CD4-positive, alpha-beta T cell treated with Interleukin-17A for 4 hours (primary cell): ENCODE measurements around the gene DYNLT4.
"Not testable (repeated sequence)": the region's sequence is repeated elsewhere in the genome, so short reads cannot be mapped to it uniquely, and the experiment has no call there.

Experiments used
- DNase-seq: peaks from one replicate; pipeline ENCODE4 v3.0.0-alpha.2; 2020; ENCODE audit warnings: mixed read lengths

DYNLT4 gene

DNA sequence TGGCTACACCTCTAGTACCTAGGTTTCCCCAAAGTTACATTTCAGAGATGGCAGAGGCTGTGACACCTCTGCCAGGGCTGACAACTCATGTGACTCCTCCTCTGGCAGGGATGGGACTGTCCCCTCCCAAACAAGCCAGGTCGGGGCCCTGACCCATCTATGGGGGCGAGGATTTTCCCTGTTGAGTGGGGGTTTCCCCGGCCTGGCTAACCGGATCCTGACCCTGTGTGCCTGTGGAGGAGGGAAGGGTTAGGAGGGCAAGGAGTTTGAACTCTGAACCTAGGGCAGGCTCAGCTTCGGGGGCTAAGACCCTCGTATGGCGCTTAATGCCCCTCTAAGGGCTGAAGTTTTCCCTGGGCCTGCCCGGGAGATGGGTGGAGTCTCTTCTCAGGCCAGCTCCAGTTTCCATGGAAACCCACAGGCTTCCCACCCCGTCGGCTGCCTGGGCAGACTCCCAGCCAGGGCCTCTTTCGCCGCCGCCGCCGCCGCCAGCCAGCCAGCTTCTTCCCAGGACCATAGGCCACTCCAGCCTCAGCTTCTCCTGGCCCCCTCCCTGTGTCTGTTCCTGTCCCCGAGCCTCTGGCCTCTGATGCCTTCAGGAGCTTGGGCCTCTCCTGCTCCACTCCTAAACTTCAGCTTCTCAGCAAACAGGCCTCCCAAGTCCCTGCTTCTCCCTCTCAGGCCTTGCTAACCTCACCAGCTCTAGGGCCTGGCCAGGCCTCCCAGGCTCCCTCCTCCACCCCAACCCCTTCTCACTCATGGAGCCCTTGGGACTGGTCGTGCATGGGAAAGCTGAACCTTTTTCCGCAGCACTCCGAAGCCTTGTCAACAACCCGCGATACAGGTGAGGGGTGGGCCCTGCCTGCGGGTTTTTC lies 1.1 kb upstream of the DYNLT4 start, which contains the start of gene BTBD19:
Gene BTBD19 (plus strand): TSS at position 461 of the 875 bp plus-strand sequence. CDS start 298 bp downstream, at position 759.
- peak; percentile 37 for DNase-seq

DNA sequence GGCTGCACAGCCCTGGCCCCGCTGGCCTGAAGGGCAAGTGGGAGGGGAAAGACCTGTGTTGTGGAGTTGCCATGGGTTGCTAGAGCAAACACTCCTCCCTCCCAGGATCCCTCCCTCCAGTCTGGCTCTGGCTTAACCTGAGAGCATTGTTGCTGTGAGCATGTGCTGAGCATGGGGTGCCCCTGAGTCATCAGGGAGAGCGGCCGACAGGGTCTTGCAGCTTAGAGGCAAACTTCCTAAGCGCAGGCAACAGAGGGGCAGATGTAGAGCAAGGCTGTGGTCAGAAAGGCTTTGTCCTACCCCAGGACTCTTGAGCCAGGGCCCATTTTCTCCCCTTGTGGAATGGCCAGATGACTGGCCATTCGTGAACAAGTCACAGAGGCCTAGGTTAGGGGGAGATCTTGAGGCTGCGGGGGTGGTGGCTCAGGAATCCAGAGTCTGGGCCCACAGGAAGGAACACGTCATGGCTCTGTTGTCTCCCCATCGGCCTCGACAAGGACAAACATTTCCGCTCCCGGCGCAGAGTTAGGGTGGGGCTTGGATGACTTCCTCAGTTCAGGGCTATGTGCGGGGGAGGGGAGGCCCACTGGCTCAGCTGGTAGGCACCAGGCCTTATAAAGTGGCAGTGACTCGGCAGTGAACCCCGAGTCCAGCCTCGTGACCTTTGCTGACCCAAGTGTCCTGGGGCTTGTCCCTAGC lies 362 bp upstream of the DYNLT4 start:
- DNase-seq: peak; percentile 97

DNA sequence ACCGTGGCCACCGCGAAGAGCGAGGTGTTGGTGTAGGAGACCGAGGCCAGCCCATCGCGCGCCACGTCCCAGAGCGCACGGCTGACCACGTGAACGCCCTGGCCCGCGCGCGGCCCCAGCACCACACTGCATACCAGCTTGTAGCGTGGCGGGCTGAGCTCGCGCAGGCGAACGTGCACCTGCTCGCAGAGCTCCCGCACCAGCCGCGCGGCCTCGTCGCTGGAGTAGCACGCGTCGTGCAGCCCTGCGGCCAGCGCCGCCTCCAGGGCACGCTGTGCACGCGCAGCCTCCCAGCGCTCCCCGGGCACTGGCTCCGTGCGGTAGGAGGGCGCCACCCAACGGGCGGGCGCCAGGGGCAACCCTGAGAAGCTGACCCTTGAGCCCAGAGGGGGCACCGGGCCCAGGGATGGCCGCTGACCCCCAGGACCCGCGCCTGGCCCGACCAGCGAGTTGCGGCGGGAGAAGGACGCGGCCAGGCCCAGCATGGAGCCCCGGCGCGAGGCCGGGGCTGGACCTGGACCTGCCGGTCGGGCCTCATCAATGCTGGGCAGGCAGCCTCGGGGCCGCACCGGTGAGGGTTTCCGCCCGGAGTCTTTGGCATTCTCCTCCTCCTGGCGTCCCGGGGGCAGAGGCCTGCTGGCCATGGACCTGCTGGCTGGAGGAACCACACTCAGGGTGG lies 987 bp downstream of the DYNLT4 start:
- DNase-seq: peak; percentile 18

DNA sequence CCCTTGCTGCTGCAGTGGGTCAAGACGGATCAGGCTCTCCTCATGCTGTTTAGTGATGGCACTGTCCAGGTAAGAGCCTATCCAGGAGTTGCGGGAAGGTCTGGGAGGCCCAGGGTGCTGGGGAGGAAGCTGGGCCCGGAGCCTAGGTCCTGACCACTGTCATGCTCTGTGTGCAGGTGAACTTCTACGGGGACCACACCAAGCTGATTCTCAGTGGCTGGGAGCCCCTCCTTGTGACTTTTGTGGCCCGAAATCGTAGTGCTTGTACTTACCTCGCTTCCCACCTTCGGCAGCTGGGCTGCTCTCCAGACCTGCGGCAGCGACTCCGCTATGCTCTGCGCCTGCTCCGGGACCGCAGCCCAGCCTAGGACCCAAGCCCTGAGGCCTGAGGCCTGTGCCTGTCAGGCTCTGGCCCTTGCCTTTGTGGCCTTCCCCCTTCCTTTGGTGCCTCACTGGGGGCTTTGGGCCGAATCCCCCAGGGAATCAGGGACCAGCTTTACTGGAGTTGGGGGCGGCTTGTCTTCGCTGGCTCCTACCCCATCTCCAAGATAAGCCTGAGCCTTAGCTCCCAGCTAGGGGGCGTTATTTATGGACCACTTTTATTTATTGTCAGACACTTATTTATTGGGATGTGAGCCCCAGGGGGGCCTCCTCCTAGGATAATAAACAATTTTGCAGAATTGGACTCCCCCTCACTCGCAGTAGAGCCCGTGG lies 1.7 kb downstream of the DYNLT4 start:
- DNase-seq: no peak

DNA sequence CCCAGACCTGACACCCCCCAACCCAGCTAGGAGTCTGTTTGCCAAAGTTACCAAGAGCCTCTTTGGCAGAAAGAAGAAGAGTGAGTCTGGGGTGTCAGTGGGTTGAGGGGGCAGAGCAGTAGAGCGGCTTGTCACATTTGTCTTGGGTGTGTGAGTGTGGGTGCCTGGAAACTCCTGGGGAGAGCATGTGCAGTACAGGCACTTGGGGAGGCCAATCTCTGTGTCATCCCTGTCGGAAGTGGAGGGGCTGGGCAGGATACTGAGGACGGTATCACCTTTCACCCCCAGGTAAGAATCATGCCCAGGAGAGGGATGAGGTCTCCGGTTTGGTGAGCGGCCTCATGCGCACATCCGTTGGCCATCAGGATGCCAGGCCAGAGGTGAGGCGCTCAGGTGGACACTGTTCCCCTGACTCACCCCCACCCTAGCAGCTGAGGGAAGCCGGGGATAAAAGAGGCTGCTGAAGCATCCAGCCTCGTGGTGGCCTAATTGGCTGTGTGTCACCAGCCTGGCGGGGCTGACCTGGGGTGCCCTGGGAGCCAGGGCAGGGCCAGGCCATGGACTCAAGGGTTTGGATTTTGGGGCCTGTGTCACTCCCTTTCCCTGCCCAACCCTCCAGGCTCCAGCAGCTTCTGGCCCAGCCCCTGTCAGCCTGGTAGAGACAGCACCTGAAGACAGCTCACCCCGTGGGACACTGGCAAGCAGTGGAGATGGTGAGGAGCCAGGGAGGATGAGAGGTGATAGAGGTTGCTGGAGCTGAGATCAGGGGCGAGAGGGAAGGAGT lies 3.6 kb downstream of the DYNLT4 start:
- no peak for DNase-seq

DNA sequence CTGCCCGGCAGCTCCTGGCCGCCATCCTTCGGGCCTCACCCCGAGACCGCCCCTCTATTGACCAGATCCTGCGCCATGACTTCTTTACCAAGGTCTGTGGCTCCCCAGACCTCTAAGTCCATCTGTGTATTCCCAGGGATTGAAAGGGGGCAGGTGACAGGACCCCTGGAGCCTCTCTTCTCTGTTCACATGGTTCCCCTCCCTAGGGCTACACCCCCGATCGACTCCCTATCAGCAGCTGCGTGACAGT lies 4.2 kb downstream of the DYNLT4 start:
- DNase-seq: no peak

DNA sequence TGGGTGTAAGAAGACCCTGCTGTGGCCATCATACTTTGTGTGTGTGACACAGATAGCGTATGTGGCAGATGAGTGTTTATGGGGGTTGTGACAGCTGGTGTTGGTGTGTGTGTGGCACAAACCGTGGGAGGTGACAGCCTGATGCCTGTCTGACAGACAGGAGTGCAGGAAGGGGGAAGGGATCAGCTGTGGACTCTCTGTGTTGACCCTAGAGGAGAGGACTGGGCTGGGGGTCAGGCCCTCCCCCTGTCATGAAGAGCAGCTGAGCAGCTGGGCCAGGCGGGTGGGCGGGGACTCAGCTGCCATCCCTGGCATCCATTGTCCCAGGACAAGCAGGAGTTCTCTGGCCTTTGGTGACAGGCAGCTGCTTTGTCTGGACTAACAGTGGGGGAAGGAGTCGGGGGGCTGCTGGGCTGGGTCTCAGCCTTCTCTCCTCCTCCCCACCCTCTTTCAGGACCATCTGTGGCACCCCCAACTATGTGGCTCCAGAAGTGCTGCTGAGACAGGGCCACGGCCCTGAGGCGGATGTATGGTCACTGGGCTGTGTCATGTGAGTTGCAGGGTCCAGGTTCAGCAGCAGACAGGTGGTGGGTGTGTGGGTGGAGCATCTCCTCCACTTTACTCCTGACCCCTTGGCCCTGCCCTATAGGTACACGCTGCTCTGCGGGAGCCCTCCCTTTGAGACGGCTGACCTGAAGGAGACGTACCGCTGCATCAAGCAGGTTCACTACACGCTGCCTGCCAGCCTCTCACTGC lies 4.7 kb downstream of the DYNLT4 start:
- peak; percentile 24 for DNase-seq

DNA sequence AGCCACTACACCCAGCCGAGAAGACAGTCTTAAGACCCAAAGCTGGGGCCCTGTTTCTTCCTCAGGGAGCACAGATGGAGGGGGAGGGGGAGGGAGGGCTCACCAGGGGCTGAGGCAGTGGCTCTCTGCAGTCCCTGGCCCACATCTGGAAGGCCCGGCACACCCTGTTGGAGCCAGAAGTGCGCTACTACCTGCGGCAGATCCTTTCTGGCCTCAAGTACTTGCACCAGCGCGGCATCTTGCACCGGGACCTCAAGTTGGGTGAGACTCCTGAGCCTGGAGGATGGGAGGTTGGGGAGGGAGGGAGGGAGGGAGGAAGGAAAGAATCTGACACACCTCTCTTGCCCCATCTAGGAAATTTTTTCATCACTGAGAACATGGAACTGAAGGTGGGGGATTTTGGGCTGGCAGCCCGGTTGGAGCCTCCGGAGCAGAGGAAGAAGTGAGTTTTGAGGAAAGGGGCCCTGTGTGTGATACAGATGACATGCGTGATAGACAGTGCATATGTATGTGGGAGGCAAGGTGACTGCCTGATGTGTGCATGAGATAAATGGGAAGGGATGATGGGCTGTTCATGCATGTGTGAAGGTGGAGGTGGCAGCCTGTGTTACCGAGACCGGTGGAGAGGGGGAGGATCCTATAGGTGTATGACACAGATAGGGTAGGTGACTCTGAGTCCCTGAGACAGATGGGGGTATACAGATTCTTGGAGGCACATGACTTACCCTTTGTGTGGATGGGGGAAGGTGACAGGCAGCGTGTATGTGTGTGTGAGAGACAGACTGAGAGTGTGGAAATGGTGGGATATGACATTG lies 5.5 kb downstream of the DYNLT4 start:
- peak; percentile 53 for DNase-seq

DNA sequence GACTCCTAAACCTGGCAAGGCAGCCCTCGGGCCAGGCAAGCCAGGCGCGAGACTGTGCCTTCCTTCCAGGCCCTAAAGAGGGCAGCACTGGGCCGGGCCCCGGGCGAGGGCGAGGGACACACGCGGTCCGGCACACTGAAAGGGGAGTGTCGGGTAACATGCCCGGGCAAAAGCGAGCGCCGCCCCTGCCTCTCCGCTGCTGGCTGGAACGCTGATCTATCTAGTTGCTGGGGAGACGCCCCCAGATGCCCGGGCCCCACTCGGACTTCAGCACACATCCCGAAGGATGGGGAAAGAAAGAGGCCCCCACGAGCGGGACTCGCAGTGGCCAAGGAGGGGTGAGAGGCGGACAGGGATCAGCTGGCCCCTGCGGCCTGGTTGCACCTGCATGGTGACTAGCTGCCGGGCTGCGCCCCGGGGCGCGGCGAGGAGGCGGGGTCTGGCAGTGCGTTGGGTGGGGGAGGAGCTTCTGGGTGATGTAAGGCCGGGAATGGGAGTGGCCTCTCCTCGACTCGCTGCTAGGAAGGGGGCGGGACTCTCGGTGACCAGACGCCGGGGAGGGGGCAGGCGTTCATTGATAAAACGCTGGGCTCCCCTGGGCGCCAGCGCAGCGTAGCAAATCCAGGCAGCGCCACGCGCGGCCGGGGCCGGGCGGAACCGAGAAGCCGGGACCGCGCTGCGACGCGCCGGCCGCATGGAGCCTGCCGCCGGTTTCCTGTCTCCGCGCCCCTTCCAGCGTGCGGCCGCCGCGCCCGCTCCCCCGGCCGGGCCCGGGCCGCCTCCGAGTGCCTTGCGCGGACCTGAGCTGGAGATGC lies 7.2 kb downstream of the DYNLT4 start, which contains the start of gene PLK3:
Gene PLK3 (plus strand): TSS at position 608 of the 815 bp plus-strand sequence. CDS start 87 bp downstream, at position 695.
- DNase-seq: peak; percentile 99

DNA sequence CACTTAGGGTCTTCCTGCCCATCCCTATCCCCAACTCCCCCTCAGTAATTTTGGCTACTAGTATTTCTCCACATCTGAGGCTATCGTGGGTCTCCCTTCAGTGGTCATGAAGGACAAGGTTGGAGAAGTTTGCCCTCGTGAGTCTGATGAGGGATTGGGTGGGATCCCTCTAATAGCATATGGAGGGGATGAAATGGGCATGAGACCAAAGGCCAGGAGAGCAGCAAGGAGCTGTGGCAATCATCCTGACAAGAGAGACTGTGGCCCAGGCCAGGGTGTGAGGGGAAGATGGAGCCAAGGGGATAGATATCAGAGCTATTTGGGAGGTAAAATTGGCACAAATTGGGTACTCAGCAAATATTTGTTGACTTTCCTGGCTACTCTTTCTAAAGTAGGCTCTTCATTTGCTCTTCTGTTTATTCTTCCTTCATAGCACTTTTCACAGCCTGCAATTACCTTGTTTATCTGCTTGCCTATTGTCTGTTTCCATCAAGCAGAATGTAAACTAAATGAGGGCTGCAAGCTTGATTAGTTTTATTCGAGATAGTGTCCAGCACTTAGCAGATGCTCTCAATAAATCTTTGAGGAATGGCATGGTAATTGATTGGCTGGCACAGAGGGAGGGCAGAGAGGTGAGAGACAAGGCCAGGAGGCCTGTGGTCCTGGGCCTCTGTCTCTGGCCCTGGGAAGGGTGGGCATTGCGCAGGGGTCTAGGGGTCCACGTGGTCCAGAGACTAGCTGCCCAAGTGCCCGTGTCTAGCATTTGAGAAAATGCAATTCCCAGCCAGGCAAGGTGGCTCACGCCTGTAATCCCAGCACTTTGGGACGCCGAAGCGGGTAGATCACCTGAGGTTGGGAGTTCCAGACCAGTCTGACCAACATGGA lies 8.4 kb downstream of the DYNLT4 start:
- no peak for DNase-seq

DNA sequence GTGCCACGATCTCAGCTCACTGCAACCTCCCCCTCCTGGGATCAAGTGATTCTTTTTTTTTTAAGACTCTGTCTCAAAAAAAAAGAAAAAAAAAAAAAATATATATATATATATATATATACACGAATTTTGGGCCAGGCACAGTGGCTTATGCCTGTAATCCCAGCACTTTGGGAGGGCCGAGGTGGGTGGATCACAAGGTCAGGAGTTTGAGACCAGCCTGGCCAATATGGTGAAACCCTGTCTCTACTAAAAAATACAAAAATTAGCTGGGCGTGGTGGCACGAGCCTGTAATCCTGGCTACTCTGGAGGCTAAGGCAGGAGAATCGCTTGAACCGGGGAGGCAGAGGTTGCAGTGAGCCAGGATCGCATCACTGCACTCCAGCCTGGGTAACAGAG lies 9.3 kb downstream of the DYNLT4 start:
- DNase-seq: not testable (repeated sequence)

DNA sequence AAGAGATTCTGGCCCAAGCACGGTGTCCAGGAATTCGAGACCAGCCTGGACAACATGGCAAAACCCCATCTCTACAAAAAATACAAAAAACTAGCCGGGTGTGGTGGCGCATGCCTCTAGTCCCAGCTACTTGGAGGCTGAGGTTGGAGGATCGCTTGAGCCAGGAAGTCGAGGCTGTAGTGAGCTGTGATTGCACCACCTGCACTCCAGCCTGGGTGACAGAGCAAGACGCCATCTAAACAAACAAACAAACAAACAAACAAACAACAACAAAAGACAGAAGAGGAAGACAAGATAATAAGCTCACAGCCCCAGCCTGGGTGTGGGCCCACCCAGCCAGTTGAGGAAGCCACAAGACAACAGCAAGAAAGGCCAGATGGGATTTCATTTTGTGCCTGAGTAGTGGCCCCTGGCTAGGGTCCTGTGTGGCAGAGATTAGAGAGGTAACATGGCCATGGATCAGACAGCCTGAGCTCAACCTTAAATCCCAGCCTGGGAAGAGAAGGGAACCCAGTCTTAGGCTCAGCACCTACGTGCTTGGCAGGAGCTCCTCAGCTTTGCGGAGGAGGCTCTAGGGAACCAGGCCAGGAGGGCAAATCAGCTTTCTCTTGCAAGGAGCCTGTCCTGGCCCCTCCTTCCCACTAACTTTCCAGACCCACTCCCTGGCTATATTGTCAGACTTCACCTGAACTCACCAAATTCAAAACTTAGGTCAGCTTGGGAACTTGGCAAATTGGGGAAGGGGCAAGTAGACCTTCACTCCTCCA lies 14.2 kb downstream of the DYNLT4 start:
- no peak for DNase-seq

DNA sequence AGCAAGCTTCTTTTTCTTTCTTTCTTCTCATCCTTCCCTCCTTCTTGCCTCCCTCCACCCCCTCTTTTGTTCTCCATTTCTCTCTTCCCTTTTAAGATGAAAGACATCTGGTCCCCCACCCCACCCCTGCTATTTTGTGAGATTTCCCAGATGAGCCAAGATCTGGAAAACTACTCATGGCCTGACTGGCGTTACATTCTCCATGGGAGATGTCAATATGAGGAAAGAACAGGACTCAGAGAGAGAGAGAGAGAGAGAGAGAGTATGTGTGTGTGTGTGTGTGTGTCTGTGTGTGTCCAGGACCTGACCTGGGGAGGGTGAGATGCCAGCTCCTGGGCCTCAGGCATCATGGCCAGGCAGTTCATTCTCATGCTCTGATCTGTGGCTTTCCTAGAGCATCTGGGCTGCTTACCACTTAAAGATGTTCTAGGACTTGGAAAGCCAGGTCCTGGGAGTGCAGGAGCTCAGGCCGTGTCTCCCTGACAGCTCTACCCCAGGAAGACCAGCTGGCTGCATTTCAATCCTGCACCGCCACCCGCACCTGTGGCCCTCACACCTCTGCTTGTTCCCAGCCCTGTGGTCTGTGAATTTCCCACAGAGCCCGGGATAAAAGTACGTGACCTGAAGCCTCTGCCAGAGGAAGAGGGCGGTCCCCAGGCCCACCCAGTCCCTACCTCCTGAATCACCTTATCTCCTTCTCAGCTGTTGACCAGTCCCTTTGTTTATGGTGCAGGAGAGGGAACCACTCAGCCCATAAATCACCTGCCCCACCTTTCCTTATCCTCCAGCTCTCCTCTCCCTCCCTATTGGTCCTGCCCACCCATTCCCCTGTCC lies 16.0 kb downstream of the DYNLT4 start:
- DNase-seq: no peak

DNA sequence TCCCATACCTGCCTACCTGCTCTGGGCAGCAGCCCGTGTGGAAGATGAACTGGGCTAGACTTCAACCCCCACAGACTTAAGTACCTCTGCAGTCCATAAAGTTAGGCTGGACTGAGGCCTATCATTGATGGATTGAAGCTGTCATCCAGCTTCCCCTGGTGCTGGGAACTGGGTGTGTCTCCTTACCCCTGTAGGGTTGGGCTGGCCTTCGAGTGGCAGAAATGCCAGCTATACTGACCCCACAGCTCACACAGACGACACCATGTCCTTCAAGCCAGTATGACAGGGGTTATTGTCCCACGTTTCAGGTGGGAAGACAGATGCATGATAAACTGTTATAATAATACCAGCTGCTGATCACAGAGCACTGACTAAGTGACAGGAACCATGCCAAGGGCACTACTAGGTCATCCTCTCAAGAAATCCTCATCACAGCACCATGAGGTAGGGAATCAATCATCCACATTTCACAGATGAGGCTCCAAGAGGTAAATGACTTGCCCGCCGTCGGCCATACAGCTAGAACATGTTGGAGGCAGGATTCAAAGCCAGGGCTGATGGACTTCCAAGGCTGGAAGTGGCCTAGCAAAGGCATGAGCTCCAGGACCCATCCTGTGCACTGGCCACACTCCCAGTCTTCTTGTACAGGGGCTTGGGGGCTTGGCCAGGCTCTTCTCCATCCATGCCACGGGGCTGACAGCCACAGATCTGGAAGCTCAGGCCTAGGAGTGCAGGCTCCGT lies 18.9 kb downstream of the DYNLT4 start, which contains the start of gene BEST4:
Gene BEST4 (minus strand): TSS at position 51 of the 741 bp plus-strand sequence. CDS start 465 bp downstream, outside the sequence.
- no peak for DNase-seq

DNA sequence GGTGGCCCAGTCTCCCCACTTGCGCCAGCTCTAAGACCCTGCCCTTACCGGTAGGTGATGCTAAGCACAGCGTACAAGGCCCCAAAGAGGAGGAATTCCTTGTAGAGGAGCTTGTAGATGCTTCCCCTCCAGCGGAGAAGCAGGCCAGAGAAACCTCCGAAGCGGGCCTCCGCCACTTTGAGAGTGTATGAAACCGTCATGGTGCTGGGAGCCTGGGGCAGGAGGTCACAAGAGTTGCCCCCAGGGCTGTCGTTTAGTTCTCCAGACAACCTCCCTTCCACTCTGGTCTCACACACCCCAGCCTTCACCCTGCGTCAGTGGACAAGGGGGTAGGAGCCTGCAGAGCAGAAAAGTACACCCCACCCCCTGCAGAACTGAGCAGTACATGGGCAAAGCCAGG lies 19.6 kb downstream of the DYNLT4 start:
- no peak for DNase-seq
